HG02970 (cell line): ENCODE data around the gene PLEKHD1.
"Not testable (repeated sequence)": the region's sequence is repeated elsewhere in the genome, so short reads cannot be mapped to it uniquely, and the experiment has no call there.

Experiments used
- ATAC-seq: cut with Tn5 transposase; IDR thresholded peaks from one replicate; pipeline ENCODE4 v1.9.1; 2021; ENCODE audit warnings: mild to moderate bottlenecking, moderate library complexity, moderate number of reproducible peaks; ENCODE audit not compliant: unreplicated experiment, low FRiP score

PLEKHD1 gene

GRCh38 chr14:69484444-69485314 is at the start of gene PLEKHD1:
PLEKHD1 (plus strand) TSS chr14:69484728; CDS start chr14:69484966, 238 bp downstream.
- no peak for ATAC-seq

GRCh38 chr14:69439521-69440270 is 44.8 kb upstream of the PLEKHD1 start:
- no peak for ATAC-seq

- no peak for ATAC-seq
Measured at GRCh38 chr14:69441948-69442347, 42.6 kb upstream of the PLEKHD1 start.

- no peak for ATAC-seq
Measured at GRCh38 chr14:69443296-69443805, 41.2 kb upstream of the PLEKHD1 start.

- ATAC-seq: no peak
Measured at GRCh38 chr14:69449216-69449615, 35.3 kb upstream of the PLEKHD1 start.

- ATAC-seq: no peak
Measured at GRCh38 chr14:69451941-69452340, 32.6 kb upstream of the PLEKHD1 start.

GRCh38 chr14:69458350-69458749 is 26.2 kb upstream of the PLEKHD1 start:
- no peak for ATAC-seq

GRCh38 chr14:69459122-69459521 is 25.4 kb upstream of the PLEKHD1 start:
- ATAC-seq: no peak

GRCh38 chr14:69460093-69460701 is 24.3 kb upstream of the PLEKHD1 start:
- ATAC-seq: no peak

GRCh38 chr14:69464379-69464778 is 20.1 kb upstream of the PLEKHD1 start:
- no peak for ATAC-seq

GRCh38 chr14:69464829-69465228 is 19.7 kb upstream of the PLEKHD1 start:
- ATAC-seq: no peak

- ATAC-seq: no peak
Measured at GRCh38 chr14:69468949-69469348, 15.6 kb upstream of the PLEKHD1 start.

GRCh38 chr14:69471436-69471835 is 13.1 kb upstream of the PLEKHD1 start:
- ATAC-seq: no peak

GRCh38 chr14:69471916-69472315 is 12.6 kb upstream of the PLEKHD1 start:
- no peak for ATAC-seq

- no peak for ATAC-seq
Measured at GRCh38 chr14:69473260-69473659, 11.3 kb upstream of the PLEKHD1 start.

- ATAC-seq: no peak
Measured at GRCh38 chr14:69473946-69474345, 10.6 kb upstream of the PLEKHD1 start.

GRCh38 chr14:69475194-69475818 is 9.2 kb upstream of the PLEKHD1 start:
- no peak for ATAC-seq

- not testable (repeated sequence) for ATAC-seq
Measured at GRCh38 chr14:69476824-69477450, 7.6 kb upstream of the PLEKHD1 start.

GRCh38 chr14:69478055-69478454 is 6.5 kb upstream of the PLEKHD1 start:
- ATAC-seq: not testable (repeated sequence)

GRCh38 chr14:69479696-69480095 is 4.8 kb upstream of the PLEKHD1 start:
- no peak for ATAC-seq
